K562 (cell line): ENCODE results near the gene ZNF350. TPM values are rescaled to one million over a fixed set of nuclear protein-coding genes. Genes with fewer than 3 reads are reported as not detected.

Source experiments
- CBFA2T2 ChIP-seq: fragments of 450-650 bp; conservative IDR thresholded peaks from 2 replicates; pipeline ENCODE4 v1.6.1; 2017; ENCODE audit warnings: mild to moderate bottlenecking
- DPF2 ChIP-seq: fragments of 450-650 bp; IDR thresholded peaks from 2 replicates; pipeline ENCODE4 v1.6.1; 2016
- FOS ChIP-seq: IDR thresholded peaks from 3 replicates; pipeline ENCODE4 v1.6.1; 2011; ENCODE audit not compliant: insufficient read length; ENCODE audit errors: extremely low read depth
- FOSL1 ChIP-seq: fragments of 200-800 bp; sonication (Bioruptor generic); conservative IDR thresholded peaks from 2 replicates; pipeline ENCODE4 v1.6.1; 2016; ENCODE audit warnings: missing genetic modification characterization, missing compliant biosample characterization
- KAT7 ChIP-seq: sonication (generic); formaldehyde crosslinking; IDR thresholded peaks from 2 replicates; pipeline ENCODE4 v1.8.0; 2022; ENCODE audit warnings: missing genetic modification reagents, mild to moderate bottlenecking, borderline replicate concordance
- LEF1 ChIP-seq: fragments of 450-650 bp; IDR thresholded peaks from 2 replicates; pipeline ENCODE4 v1.6.1; 2016; ENCODE audit warnings: mild to moderate bottlenecking
- MAFF ChIP-seq: IDR thresholded peaks from 2 replicates; pipeline ENCODE4 v1.6.1; 2012; ENCODE audit warnings: low read length, improper control_type of control experiment
- MECOM ChIP-seq: fragments of 250-450 bp; sonication (Bioruptor Pico); IDR thresholded peaks from 2 replicates; pipeline ENCODE4 v1.8.0; 2022; ENCODE audit warnings: inconsistent platforms
- NFIX ChIP-seq: fragments of 250-450 bp; sonication (Bioruptor Pico); IDR thresholded peaks from 2 replicates; pipeline ENCODE4 v1.4.0; 2020; ENCODE audit warnings: low read depth, mild to moderate bottlenecking, moderate library complexity
- NFYB ChIP-seq: IDR thresholded peaks from 2 replicates; pipeline ENCODE4 v1.6.1; 2011; ENCODE audit warnings: mild to moderate bottlenecking, moderate library complexity; ENCODE audit not compliant: insufficient read length; ENCODE audit errors: extremely low read depth
- OTX1 ChIP-seq: fragments of 450-650 bp; formaldehyde crosslinking; IDR thresholded peaks from 2 replicates; pipeline ENCODE4 v1.4.0; 2022; ENCODE audit warnings: mild to moderate bottlenecking
- PHB ChIP-seq: fragments of 250-450 bp; sonication (Bioruptor Pico); IDR thresholded peaks from 2 replicates; pipeline ENCODE4 v1.5.0; 2021
- POLR2H ChIP-seq: IDR thresholded peaks from 2 replicates; pipeline ENCODE4 v1.6.1; 2016; ENCODE audit warnings: missing genetic modification characterization, low read depth, mild to moderate bottlenecking, control low read depth, missing compliant biosample characterization, moderate library complexity
- RBBP5 ChIP-seq: fragments of 200-600 bp; sonication (generic); IDR thresholded peaks from 2 replicates; pipeline ENCODE4 v1.6.1; 2012; ENCODE audit warnings: borderline replicate concordance, mild to moderate bottlenecking, low read length, control low read depth, inconsistent platforms; ENCODE audit not compliant: insufficient read depth, poor library complexity, severe bottlenecking
- RBM39 ChIP-seq: fragments of 200-400 bp; formaldehyde crosslinking; optimal IDR thresholded peaks from 2 replicates; pipeline ENCODE3; 2018; ENCODE audit warnings: low read depth, low read length
- SAP30 ChIP-seq: fragments of 200-600 bp; sonication (generic); IDR thresholded peaks from 2 replicates; pipeline ENCODE4 v1.6.1; 2012; ENCODE audit warnings: borderline replicate concordance, low read depth, mild to moderate bottlenecking, moderate library complexity, low read length, control low read depth, inconsistent platforms; ENCODE audit not compliant: insufficient read depth, poor library complexity, severe bottlenecking
- ZBTB17 ChIP-seq: fragments of 450-650 bp; formaldehyde crosslinking; IDR thresholded peaks from 2 replicates; pipeline ENCODE4 v1.4.0; 2020; ENCODE audit warnings: mild to moderate bottlenecking
- ZNF224 ChIP-seq: sonication (generic); formaldehyde crosslinking; IDR thresholded peaks from 2 replicates; pipeline ENCODE4 v1.8.0; 2022; ENCODE audit warnings: mild to moderate bottlenecking, missing genetic modification reagents
- ZNF740 ChIP-seq, 3 experiments: fragments of 200-800 bp in 1 of 3; sonication (Bioruptor generic) in 1 of 3; sonication (generic) in 1 of 3; formaldehyde crosslinking in 1 of 3; IDR thresholded peaks; 2 replicates each; pipeline versions ENCODE4 v1.6.1 to v1.8.0; 2016 to 2022; ENCODE audit warnings: mild to moderate bottlenecking in 2 of 3, missing compliant biosample characterization in 2 of 3, missing genetic modification characterization in 2 of 3, missing genetic modification reagents in 1 of 3
- polyA plus RNA-seq, 8 experiments: library from polyadenylated mRNA; depleted of rRNA in 4 of 8; stranded (reverse) in 5 of 8; unstranded in 3 of 8; fragments of >200 nt; fragmentation: Nextera tagmentation in 2 of 8; fragmentation: Illumina TruSeq in 1 of 8; extraction: Ambion mirVana in 2 of 8; extraction: Trizol in 1 of 8; gene quantifications; 2 replicates each; pipeline versions ENCODE4 v1.2.1 to v1.2.3, GENCODE V29; 2011 to 2014; ENCODE audit warnings: inconsistent platforms in 1 of 8, missing spikeins in 1 of 8
- total RNA-seq, 7 experiments: library from RNA; depleted of rRNA in 6 of 7; stranded (reverse); fragments of >200 nt in 6 of 7; fragmentation: Illumina TruSeq in 2 of 7; extraction: Trizol in 2 of 7; gene quantifications; 2 replicates each; pipeline versions ENCODE4 v1.2.1 to v1.2.3, GENCODE V29; 2011 to 2021; ENCODE audit warnings: low replicate concordance in 1 of 7
- TF ChIP-seq, protein P1 (sequence below): fragments of 450-650 bp; IDR thresholded peaks from 2 replicates; pipeline ENCODE4 v1.6.1; 2014; ENCODE audit warnings: low read depth, mild to moderate bottlenecking, moderate library complexity, borderline replicate concordance
- TF ChIP-seq, protein P2 (sequence below): fragments of 450-650 bp; formaldehyde crosslinking; IDR thresholded peaks from 2 replicates; pipeline ENCODE4 v1.4.0; 2022; ENCODE audit warnings: missing genetic modification characterization
- TF ChIP-seq, protein P3 (sequence below): fragments of 250-450 bp; sonication (Bioruptor Pico); IDR thresholded peaks from 2 replicates; pipeline ENCODE4 v1.8.0; 2022; ENCODE audit warnings: inconsistent platforms

The ZNF350 gene
- total and polyA plus RNA-seq, 9 of the 15 experiments (the other 6 are each of a cell fraction or from before 2014, with no cell fraction given): 1.7 to 4.8 (median 2.9) TPM

- TF ChIP-seq NFIX (no peak), PHB (CRISPR knock-in tag) (no peak), CBFA2T2 (no peak), ZNF740 (CRISPR knock-in tag; IDR thresholded peaks at IDR 0.05) (no peak), ZNF740 (tag; IDR thresholded peaks at IDR 0.05) (no peak), MAFF (no peak), SAP30 (no peak), ZBTB17 (peak; percentile 92), RBBP5 (peak; percentile 63), NFYB (peak; percentile 77), LEF1 (no peak), ZNF224 (CRISPR knock-in tag) (no peak), DPF2 (no peak), RBM39 (no peak), FOSL1 (tag) (peak; percentile 84), MECOM (no peak), OTX1 (CRISPR knock-in tag) (no peak), POLR2H (tag) (no peak), FOS (peak; percentile 26), KAT7 (no peak)
- TF ChIP-seq, protein P1, sequence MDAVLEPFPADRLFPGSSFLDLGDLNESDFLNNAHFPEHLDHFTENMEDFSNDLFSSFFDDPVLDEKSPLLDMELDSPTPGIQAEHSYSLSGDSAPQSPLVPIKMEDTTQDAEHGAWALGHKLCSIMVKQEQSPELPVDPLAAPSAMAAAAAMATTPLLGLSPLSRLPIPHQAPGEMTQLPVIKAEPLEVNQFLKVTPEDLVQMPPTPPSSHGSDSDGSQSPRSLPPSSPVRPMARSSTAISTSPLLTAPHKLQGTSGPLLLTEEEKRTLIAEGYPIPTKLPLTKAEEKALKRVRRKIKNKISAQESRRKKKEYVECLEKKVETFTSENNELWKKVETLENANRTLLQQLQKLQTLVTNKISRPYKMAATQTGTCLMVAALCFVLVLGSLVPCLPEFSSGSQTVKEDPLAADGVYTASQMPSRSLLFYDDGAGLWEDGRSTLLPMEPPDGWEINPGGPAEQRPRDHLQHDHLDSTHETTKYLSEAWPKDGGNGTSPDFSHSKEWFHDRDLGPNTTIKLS: peak; percentile 70
- TF ChIP-seq, protein P2, sequence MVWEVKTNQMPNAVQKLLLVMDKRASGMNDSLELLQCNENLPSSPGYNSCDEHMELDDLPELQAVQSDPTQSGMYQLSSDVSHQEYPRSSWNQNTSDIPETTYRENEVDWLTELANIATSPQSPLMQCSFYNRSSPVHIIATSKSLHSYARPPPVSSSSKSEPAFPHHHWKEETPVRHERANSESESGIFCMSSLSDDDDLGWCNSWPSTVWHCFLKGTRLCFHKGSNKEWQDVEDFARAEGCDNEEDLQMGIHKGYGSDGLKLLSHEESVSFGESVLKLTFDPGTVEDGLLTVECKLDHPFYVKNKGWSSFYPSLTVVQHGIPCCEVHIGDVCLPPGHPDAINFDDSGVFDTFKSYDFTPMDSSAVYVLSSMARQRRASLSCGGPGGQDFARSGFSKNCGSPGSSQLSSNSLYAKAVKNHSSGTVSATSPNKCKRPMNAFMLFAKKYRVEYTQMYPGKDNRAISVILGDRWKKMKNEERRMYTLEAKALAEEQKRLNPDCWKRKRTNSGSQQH (CRISPR knock-in tag): 0 out of 2 replicates have a peak, but pooled peaks have one; percentile 51
- TF ChIP-seq, protein P3, sequence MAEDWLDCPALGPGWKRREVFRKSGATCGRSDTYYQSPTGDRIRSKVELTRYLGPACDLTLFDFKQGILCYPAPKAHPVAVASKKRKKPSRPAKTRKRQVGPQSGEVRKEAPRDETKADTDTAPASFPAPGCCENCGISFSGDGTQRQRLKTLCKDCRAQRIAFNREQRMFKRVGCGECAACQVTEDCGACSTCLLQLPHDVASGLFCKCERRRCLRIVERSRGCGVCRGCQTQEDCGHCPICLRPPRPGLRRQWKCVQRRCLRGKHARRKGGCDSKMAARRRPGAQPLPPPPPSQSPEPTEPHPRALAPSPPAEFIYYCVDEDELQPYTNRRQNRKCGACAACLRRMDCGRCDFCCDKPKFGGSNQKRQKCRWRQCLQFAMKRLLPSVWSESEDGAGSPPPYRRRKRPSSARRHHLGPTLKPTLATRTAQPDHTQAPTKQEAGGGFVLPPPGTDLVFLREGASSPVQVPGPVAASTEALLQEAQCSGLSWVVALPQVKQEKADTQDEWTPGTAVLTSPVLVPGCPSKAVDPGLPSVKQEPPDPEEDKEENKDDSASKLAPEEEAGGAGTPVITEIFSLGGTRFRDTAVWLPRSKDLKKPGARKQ (CRISPR knock-in tag): 0 out of 2 replicates have a peak, but pooled peaks have one; percentile 2
Measured at GRCh38 chr19:51926784-51927741, 59.6 kb downstream of the ZNF350 start, which contains the start of gene ZNF613 (continued).
